CD4-positive, alpha-beta T cell treated with Interleukin-2 at 100 ng/mL for 4 hours (primary cell): ENCODE measurements around the gene CABP5.

Source experiments
- DNase-seq: peaks from one replicate; pipeline ENCODE4 v3.0.0-alpha.2; 2020; ENCODE audit warnings: low spot score

CABP5 gene

GRCh38 chr19:48030073-48030472, 13.8 kb downstream of the CABP5 start:
- DNase-seq, result no peak

- DNase-seq, result no peak
Observed at GRCh38 chr19:48029431-48029830, 14.4 kb downstream of the CABP5 start.

GRCh38 chr19:48025480-48025879, 18.4 kb downstream of the CABP5 start:
- DNase-seq, result no peak

GRCh38 chr19:48023518-48023917, 20.4 kb downstream of the CABP5 start:
- no peak for DNase-seq

GRCh38 chr19:48023011-48023410, 20.9 kb downstream of the CABP5 start:
- no peak for DNase-seq

- DNase-seq, result no peak
Observed at GRCh38 chr19:48020686-48021085, 23.2 kb downstream of the CABP5 start.

GRCh38 chr19:48010932-48011758, 32.7 kb downstream of the CABP5 start:
- DNase-seq, result no peak

GRCh38 chr19:48006762-48007161, 37.1 kb downstream of the CABP5 start:
- no peak for DNase-seq

- DNase-seq, result no peak
Observed at GRCh38 chr19:48004236-48004635, 39.6 kb downstream of the CABP5 start.

GRCh38 chr19:48000846-48001245, 43.0 kb downstream of the CABP5 start:
- no peak for DNase-seq

GRCh38 chr19:47998800-47999199, 45.1 kb downstream of the CABP5 start:
- no peak for DNase-seq

- DNase-seq, result no peak
Observed at GRCh38 chr19:47996230-47996727, 47.6 kb downstream of the CABP5 start.

- DNase-seq, result no peak
Observed at GRCh38 chr19:47994209-47994802, 49.6 kb downstream of the CABP5 start, which contains the start of gene ELSPBP1. ELSPBP1 (plus strand) TSS chr19:47994632; CDS start chr19:48008668, 14,036 bp downstream.

GRCh38 chr19:47992070-47992469, 51.8 kb downstream of the CABP5 start, which contains the start of gene BSPH1:
BSPH1 (minus strand) TSS chr19:47992170; CDS start chr19:47992081, 89 bp downstream.
- DNase-seq, result no peak

GRCh38 chr19:47991191-47991808, 52.6 kb downstream of the CABP5 start:
- no peak for DNase-seq
